Effector CD4-positive, alpha-beta T cell (primary cell): Measurements from ENCODE around the gene ZDHHC11.
"Not testable (repeated sequence)": the region's sequence is repeated elsewhere in the genome, so short reads cannot be mapped to it uniquely, and the experiment has no call there.

Experiments
- DNase-seq: peaks from one replicate; pipeline ENCODE4 v3.0.0-alpha.2; 2020

ZDHHC11 gene

GRCh38 chr5:774304-774703 is 76.5 kb downstream of the ZDHHC11 start:
- DNase-seq, result not testable (repeated sequence)

DNA sequence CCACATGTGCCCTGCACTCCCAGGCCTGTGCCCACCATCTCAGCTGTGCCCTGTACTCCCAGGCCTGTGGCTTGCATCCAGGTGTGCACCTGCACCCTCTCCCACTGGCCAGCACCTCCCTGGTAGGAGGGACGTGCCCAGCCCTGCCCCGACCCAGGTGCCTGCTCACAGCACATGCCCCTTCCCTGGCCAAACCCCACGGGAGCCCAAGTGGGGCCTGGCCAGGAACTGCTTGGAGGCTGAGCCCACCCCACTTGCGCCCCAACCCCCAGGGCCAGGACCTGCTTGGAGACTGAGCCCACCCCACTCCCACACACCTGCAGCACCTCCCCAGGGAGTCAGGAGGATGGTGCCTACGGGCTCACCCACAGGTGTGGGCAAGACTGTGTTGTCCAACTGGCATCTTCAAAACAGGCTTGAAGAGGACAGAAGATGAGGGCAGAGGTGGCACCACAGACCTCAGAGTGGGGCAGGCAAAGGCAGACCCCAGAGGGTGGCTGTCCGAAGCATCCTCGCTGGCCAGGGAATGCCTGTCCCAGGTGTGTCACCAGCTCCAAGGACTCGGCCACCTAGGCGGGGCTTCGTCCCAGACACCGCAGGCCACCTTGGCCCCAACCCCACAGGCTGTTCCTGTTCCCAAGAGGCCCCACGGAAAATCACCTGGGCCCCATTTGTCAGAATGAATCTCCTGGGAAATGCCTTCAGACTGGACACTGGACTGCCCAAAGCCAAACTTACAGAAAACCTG is 77.1 kb downstream of the ZDHHC11 start:
- DNase-seq, result no peak

GRCh38 chr5:772931-773330 is 77.9 kb downstream of the ZDHHC11 start:
- not testable (repeated sequence) for DNase-seq

DNA sequence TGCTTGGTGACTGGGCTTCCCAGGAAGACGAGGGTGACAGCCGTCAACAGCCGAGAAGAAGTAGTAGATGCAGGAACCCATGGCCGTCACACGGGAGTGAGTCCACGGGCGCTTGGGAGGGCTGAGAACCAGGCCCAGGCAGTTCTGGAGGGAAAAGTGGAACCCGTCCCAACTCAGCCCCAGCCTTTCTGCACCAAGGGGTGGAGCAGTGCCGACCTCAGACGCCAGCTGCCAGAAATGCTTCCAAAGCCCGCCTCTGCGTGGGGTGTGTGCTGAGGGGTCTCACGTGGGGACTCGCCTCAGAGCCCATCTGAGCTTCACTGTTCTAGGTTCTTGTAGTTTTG is 78.3 kb downstream of the ZDHHC11 start:
- DNase-seq, result not testable (repeated sequence)

GRCh38 chr5:771841-772546 is 78.8 kb downstream of the ZDHHC11 start:
- DNase-seq, result not testable (repeated sequence)

DNA sequence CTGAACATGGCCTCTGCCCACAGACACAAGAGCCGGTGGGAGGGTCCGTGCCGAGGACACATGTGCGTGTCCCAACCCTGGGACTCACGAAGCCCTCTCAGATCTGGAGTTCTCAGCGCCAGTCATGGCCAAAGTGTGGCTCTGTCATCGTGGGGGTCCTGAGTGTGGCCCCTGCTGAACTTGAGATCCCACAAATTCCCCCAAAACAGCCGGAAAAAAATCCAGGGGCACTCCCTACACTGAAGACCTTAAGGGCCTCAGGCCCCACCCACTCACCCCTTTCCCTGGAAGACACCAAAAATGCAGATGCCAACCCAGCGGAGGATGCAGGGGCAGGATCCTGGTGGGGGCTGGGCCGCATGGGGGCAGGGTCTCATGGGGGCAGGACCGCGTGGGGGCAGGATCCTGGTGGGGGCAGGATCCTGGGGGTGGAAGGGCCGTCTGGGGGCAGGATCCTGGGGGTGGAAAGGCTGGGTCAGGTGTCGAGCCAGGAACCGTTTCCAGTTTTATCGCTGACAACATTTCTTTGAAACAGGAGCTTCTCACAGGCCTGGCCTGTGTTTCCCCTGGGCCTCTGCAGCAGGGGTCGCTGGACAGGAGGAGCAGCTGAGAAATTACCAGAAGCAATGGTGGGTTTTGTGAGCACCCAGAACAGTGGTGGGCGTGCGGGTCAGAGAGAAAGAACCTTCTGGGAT is 79.6 kb downstream of the ZDHHC11 start:
- DNase-seq, result not testable (repeated sequence)

DNA sequence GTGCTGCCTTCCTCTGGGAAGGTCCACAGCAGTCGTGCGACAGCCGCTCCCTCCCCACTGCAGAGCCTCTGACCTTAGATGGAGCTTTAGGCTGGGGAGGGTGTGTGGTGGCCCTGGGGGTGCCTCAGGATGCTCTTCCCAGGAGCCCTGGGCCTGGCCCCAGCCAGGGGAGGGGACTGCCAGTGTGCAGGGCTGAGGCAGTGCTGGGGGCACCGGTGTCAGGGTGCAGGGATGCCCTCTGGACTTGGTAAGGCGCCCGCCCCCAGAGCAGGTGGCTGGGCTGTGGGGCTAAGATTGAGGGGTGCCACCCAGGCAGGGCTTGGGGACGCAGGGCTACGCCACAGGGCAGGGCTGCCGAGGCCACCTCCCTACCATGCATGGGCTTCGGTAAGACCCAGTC is 80.2 kb downstream of the ZDHHC11 start:
- DNase-seq, result not testable (repeated sequence)

GRCh38 chr5:769485-770145 is 81.2 kb downstream of the ZDHHC11 start:
- DNase-seq, result not testable (repeated sequence)

GRCh38 chr5:766666-767431 is 83.9 kb downstream of the ZDHHC11 start:
- no peak for DNase-seq

- no peak for DNase-seq
Measured at GRCh38 chr5:765948-766631, 84.7 kb downstream of the ZDHHC11 start.

DNA sequence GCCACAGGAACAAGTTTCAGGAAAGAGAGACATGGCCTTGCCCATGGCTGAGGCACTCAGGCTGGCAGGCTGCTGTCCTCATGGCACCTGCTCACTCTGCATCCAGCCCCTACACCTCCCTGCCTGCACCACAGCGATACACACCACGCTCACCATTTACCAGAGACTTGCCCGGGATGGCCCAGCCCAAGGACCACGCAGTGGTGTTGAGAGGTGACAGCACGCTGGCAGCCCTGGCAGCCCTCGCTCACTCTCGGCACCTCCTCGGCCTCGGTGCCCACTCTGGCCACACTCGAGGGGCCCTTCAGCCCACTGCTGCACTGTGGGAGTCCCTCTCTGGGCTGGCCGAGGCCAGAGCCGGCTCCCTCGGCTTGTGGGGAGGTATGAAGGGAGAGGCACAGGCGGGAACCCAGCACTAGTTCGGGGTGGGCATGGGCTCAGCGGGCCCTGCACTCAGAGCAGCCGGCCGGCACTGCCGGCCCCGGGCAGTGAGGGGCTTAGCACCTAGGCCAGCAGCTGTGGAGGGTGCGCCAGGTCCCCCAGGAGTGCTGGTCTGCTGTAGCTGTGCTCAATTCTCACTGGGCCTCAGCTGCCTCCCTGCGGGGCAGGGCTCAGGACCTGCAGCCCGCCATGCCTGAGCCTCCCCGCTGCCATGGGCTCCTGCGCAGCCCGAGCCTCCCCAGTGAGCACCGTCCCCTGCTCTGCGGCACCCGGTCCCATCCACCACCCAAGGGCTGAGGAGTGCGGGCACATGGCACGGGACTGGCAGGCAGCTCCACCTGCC is 86.6 kb downstream of the ZDHHC11 start:
- no peak for DNase-seq

DNA sequence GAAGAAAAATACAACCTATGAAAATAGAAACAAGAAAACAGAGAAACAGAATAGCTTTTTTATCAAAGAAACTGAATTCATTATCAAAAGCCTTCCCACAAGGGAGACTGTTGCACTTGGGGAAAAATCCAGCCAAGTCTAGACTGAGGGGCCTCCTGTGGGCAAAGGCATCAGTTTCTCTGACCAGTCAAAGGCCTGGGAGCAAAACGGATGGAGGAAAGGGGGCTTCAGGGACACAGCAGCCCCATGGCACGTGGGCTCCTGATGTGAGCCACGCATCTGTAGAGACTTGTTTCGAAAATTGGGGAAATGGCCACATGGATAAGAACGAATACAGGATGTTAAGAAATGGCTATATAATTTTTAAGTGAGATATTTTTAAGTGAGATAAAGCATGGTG is 87.4 kb downstream of the ZDHHC11 start:
- no peak for DNase-seq

- DNase-seq, result not testable (repeated sequence)
Measured at GRCh38 chr5:762996-763395, 87.8 kb downstream of the ZDHHC11 start.

DNA sequence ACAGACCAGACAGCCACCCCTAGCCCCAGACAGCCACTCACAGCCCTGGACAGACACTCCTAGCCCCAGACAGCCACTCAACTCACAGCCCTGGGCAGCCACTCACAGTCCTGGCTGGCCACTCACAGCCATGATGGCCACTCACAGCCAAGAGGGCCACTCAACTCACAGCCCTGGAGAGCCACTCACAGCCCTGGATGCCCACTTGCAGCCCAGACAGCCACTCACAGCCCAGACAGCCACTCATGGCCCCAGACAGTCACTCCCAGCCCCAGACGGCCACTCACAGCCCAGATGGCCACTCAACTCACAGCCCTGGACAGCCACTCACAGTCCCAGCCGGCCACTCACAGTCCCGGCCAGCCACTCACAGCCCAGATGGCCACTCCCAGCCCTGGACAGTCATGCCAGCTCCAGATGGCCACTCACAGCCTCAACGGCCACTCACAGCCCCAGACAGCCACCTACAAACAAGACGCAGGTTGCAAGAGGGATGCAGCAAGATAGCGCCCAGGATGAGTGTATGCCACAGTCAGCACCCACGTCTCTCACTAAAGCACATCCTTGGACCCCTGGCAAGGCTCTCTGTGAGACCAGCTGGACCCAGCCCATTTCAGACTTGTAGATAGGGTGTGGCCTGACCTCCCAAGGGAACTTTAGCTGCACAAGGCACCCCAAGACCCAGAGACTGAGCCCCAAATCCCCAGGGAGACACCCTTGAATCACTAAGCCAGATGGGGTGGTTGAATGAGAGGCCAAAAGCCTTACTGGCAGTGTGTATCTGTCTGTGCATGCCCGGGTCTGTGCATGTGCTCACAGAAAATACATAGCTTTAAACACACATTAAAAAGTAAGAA is 88.7 kb downstream of the ZDHHC11 start:
- DNase-seq, result no peak

- DNase-seq, result no peak
Measured at GRCh38 chr5:761059-761771, 89.6 kb downstream of the ZDHHC11 start.

DNA sequence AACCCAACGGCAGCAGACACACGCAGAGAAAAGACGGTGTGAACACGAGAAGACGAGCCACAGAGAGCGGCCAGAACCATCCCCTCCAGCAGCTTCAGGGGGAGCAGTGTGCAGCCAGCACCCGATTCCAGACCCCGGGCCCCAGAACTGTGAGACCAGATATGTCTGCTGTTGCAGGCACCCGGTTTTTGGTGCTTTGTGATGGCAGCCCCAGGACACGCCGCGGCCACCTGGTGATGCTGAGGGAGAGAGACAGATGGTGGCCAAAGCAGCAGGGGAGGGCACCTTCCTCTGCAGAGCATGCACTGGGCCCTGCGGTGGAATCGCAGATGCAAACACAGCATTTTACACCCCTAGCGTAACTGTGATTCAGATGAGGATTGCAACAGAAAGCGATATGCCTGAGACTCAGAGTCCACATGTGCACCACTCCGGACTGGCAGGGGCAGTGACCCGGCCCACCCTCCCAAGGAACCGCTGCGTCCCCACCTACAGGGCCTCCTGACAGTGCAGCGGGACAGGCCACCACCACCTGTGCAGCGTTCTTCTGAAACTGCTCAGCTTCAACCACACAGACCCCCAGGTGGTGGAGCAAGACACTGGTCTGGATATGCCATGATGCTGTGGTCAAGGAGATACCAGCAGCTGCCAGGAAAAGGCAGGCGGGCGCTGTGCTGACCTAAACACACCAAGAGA is 90.3 kb downstream of the ZDHHC11 start:
- DNase-seq, result no peak

- no peak for DNase-seq
Measured at GRCh38 chr5:759781-760362, 90.9 kb downstream of the ZDHHC11 start.

DNA sequence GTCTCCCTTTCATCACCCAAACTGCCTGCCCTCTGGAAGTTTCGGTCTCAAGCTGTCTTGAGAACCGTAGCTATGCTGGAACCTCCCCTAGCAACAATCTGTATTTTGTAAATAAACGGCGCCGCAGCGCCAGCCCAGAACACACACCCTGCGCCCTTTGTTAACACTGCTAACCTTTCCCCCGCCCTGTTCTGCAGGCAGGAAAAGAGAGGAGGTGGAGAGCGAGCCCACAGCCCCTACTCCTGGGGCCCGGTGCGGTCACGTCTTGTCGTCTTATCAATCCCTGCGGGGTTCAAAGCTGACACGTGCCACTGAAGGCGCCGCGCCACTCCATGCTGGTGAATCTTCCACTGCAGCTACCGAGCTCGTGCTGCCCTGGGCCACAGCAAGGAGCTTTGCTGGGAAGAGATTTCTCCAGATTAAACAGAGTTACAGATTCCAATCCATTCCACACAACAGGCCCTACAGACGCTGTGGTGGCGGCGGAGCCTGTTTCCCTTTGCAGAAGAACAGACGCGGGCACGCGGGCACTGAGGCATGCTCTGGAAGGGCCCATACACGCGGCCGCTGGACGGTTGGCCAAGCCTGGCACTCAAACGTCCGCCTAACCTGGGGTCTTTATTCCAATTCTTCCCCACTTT is 91.6 kb downstream of the ZDHHC11 start:
- DNase-seq, result peak; percentile 54
